NB4 (cell line): ENCODE results near the gene ANXA6.

Source experiments
- DNase-seq: peaks from one replicate; pipeline ENCODE4 v3.0.0; 2010; ENCODE audit warnings: low read depth
- H3K4me3 ChIP-seq: one replicate; pipeline ENCODE4 v1.5.1; 2011; ENCODE audit warnings: mild to moderate bottlenecking, low read depth, low read length, moderate library complexity
- CTCF ChIP-seq: IDR thresholded peaks from one replicate; pipeline ENCODE4 v1.5.1; 2012; ENCODE audit warnings: low read depth, low read length
- MYC ChIP-seq: IDR thresholded peaks from 2 replicates; pipeline ENCODE4 v1.6.1; 2011; ENCODE audit warnings: low read depth, low read length
- POLR2A ChIP-seq: IDR thresholded peaks from 2 replicates; pipeline ENCODE4 v1.6.1; 2011; ENCODE audit warnings: mild to moderate bottlenecking; ENCODE audit not compliant: insufficient read length; ENCODE audit errors: extremely low read depth
- TF ChIP-seq, protein P1 (sequence below): IDR thresholded peaks from 2 replicates; pipeline ENCODE4 v1.6.1; 2011; ENCODE audit warnings: low read depth, low read length

Gene ANXA6

GRCh38 chr5:151157426-151158286 is at the start of gene ANXA6:
TSS of gene ANXA6 (minus strand) at chr5:151157779. CDS start at chr5:151147901, 9,878 bp downstream.
- peak within 1 kb of the TSS; percentile 78 for H3K4me3 ChIP-seq
- DNase-seq: peak; percentile 86
- TF ChIP-seq, protein P1, sequence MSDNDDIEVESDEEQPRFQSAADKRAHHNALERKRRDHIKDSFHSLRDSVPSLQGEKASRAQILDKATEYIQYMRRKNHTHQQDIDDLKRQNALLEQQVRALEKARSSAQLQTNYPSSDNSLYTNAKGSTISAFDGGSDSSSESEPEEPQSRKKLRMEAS: peak; percentile 96
- TF ChIP-seq MYC (peak; percentile 56; the same call in 1 of the 2 replicates), CTCF (no peak), POLR2A (peak; percentile 47)

- no peak for DNase-seq
- no peak overlapping the region for H3K4me3 ChIP-seq
- no peak for TF ChIP-seq POLR2A
- no peak for TF ChIP-seq CTCF
- no peak for TF ChIP-seq MYC
- TF ChIP-seq, protein P1: no peak
Measured at GRCh38 chr5:151205411-151205810, 47.8 kb upstream of the ANXA6 start.

DNA sequence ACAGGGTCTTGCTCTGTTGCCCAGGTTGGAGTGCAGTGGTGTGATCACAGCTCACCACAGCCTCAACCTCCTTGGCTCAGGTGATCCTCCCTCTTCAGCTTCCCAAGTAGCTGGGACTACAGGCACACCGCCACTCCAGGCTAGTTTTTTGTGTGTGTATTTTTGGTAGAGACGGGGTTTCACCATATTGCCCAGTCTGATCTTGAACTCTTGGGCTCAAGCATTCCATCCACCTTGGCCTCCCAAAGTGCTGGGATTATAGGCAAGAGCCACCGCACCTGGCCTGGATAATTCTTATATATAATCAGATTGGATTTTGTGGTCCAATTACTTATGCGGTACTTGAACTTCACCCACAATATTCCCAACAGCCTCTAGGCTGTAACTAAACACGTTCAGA is 46.5 kb upstream of the ANXA6 start:
- DNase-seq: no peak
- TF ChIP-seq, protein P1: no peak
- TF ChIP-seq CTCF: no peak
- no peak for TF ChIP-seq MYC
- TF ChIP-seq POLR2A: no peak
- H3K4me3 ChIP-seq: no peak overlapping the region

DNA sequence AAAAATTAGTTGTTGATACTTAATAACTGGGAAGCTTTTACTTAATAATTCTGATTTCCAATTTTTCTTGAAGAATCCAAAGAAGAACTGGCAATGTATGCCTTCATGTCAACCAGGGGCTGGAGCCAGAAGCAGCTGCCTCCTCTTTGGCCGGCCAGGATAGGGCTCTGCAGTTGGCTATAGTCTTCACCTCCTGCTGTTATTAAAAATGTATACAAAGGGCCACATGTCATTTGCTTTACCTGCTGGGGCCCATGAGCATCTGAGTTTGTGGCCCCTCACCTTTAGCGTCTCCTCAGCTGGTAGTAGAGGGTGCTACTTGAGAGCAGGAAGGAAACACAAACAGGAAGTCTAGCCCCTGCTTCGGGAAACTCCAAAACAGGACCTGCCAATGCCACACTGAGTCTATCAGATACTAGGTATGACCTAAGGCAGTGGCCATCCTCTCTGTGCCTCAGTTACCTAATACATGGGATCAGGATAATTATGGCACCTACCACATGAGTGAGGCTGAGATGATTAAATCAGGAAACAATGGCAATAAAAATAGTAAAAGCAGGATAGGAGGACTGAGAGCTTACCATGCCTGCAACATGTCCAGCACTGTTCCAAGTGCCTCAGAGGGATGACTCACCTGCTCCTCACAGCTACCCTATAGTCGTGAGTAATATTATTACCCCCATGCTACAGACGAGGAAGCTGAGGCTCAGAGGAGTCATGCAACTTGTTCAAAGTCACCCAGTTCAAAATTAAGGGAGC is 45.0 kb upstream of the ANXA6 start:
- H3K4me3 ChIP-seq: no peak overlapping the region
- TF ChIP-seq MYC: no peak
- TF ChIP-seq CTCF: no peak
- TF ChIP-seq, protein P1: no peak
- no peak for TF ChIP-seq POLR2A
- DNase-seq: peak; percentile 48

- no peak overlapping the region for H3K4me3 ChIP-seq
- TF ChIP-seq CTCF (no peak), POLR2A (no peak), MYC (no peak)
- TF ChIP-seq, protein P1: no peak
- no peak for DNase-seq
Measured at GRCh38 chr5:151200913-151201595, 43.5 kb upstream of the ANXA6 start.
